Adrenal gland (tissue), 12 donors: Measurements from ENCODE around the gene KRTAP2-2. TPM values are rescaled to one million over a fixed set of nuclear protein-coding genes. Genes with fewer than 3 reads are reported as not detected.

Experiments
- DNase-seq, 7 donors: peaks; one replicate each; pipeline ENCODE4 v3.0.0-alpha.2; 2019 to 2020
- H3K27ac ChIP-seq, 5 donors: fragments of 200-600 bp; sonication (generic) in 4 of 5; 1 replicate in 3 of 5; 2 replicates in 2 of 5; pipeline versions ENCODE4 v1.5.1 to v1.8.0; 2016 to 2020; ENCODE audit warnings: mild to moderate bottlenecking in 1 of 5
- H3K27me3 ChIP-seq: fragments of 200-600 bp; 2 replicates; pipeline ENCODE4 v1.8.0; 2021
- H3K36me3 ChIP-seq, 2 donors: fragments of 200-600 bp; replicated peaks in 1 of 2; 1 replicate in 1 of 2; 2 replicates in 1 of 2; pipeline versions ENCODE4 v1.5.1 to v1.8.0; 2018 to 2022
- H3K4me1 ChIP-seq, 2 donors: fragments of 200-600 bp; replicated peaks in 1 of 2; 1 replicate in 1 of 2; 2 replicates in 1 of 2; pipeline versions ENCODE4 v1.5.1 to v1.8.0; 2018 to 2021
- H3K4me3 ChIP-seq, 4 donors: fragments of 200-600 bp; sonication (generic) in 3 of 4; one replicate each; pipeline ENCODE4 v1.5.1; 2016 to 2018
- H3K9me3 ChIP-seq, 3 donors: fragments of 200-600 bp; sonication (generic) in 1 of 3; replicated peaks in 1 of 3; 1 replicate in 2 of 3; 2 replicates in 1 of 3; pipeline versions ENCODE4 v1.5.1 to v1.8.0; 2016 to 2021
- CTCF ChIP-seq, 6 experiments: fragments of 450-650 bp in 4 of 6; fragments of 200-600 bp in 2 of 6; sonication (generic) in 1 of 6; IDR thresholded peaks; 1 replicate in 5 of 6; 2 replicates in 1 of 6; pipeline versions ENCODE4 v1.5.1 to v1.8.0; 2016 to 2021; ENCODE audit warnings: antibody characterized with exemption in 6 of 6, mild to moderate bottlenecking in 2 of 6, moderate library complexity in 1 of 6
- POLR2A ChIP-seq, 2 donors: fragments of 450-650 bp; IDR thresholded peaks; one replicate each; pipeline ENCODE4 v1.6.1; 2017; ENCODE audit warnings: antibody characterized with exemption in 2 of 2, mild to moderate bottlenecking in 2 of 2, moderate library complexity in 1 of 2
- WGBS, 4 donors: extraction: QIAGEN DNeasy Blood & Tissue Kit in 2 of 4; methylation state at CpG; one replicate each; pipeline versions ENCODE4 v1.1.5 to v1.1.7; 2013 to 2017; 5-methylcytosine and 5-hydroxymethylcytosine counted together
- intact Hi-C, 2 donors: fragments of 100-400 bp; cut with DNase I; formaldehyde crosslinking; loops; one replicate each; pipeline versions ENCODE4 v1.14.1 to v1.15.0; 2022 to 2023
- polyA plus RNA-seq, 3 donors: library from polyadenylated mRNA; stranded (reverse); fragments of 200-250 nt in 2 of 3; fragments of 350-450 nt in 1 of 3; fragmentation: Illumina TruSeq in 1 of 3; extraction: RNeasy Lipid Tissue Mini Kit (QIAGEN cat#74804) in 1 of 3; gene quantifications; one replicate each; pipeline ENCODE4 v1.2.3, GENCODE V29; 2013 to 2014
- total RNA-seq, 9 donors: library from RNA; depleted of rRNA in 4 of 9; stranded (reverse); fragments of >200 nt in 4 of 9; fragments of 120-200 nt in 1 of 9; fragmentation: NEBNext Ultra II Directional in 1 of 9; extraction: Animal tissue kit (Norgen Biotek cat#: 25700) in 1 of 9; gene quantifications; one replicate each; pipeline versions ENCODE4 v1.1.0 to v1.2.4, GENCODE V29; 2013 to 2023
- donor health status: healthy with polysubstance abuse.
- donor health status: Bipolar disorder and iron deficiency.
- donor health status: DM: yes; HTN: yes; CAD: no.
- donor health status: DM: no; HTN: no; CAD: no.
- donor health status: DM: no; HTN: no; CAD: no.
- donor health status: DM: yes; HTN: yes; CAD: no.

The KRTAP2-2 gene
- total and polyA plus RNA-seq, 12 donors: not detected

DNA sequence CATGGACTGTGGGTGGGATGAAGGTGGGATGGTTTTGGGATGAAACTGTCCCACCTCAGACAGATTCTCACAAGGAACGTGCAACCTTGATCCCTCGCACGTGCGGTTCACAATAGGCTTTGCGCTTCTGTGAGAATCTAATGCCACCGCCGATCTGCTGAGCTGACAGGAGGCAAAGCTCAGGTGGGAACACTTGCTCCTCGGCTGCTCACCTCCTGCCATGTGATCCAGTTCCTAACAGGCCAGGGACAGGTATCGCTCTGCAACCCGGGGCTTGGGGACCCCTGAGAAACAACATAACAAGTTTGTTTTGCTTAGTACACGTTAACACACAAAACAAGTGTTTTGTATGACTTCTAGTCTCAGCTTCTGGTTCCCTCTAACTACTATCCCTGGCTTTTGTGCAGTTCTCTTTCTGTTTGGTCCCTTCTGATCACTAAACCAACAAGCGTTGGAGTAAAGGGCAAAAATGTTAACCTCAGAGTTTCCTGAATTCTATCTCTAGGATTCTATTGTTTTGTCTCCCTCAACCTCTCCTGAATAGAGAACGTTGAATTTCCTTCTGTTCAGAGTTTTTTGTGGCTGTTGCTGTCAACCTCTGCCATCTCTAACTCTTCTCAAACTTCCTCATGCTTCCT, 38.3 kb downstream of the KRTAP2-2 start:
- Histone ChIP-seq H3K4me1 (no peaks in the 10 kb centered on the region), H3K36me3 (no peaks in the 10 kb centered on the region), H3K4me3 (no peak overlapping the region), H3K9me3 (no peaks in the 10 kb centered on the region), H3K27ac (no peak overlapping the region), H3K27me3 (no peaks in the 10 kb centered on the region)
- intact Hi-C loops: no loop called here
- 79 to 81% (median 80%) methylated on average over 13 of the region's 13 CpGs for WGBS, 4 donors
- no peak for DNase-seq
- TF ChIP-seq CTCF (IDR thresholded peaks at IDR 0.05): no peak
- no peak for TF ChIP-seq POLR2A (IDR thresholded peaks at IDR 0.05)

- no peak for DNase-seq
- Histone ChIP-seq H3K27ac (no peak overlapping the region), H3K4me3 (no peak overlapping the region), H3K36me3 (no peaks in the 10 kb centered on the region), H3K9me3 (no peaks in the 10 kb centered on the region), H3K27me3 (no peaks in the 10 kb centered on the region), H3K4me1 (no peaks in the 10 kb centered on the region)
- 62 to 73% (median 66%) methylated on average over 7 of the region's 7 CpGs for WGBS, 4 donors
- TF ChIP-seq POLR2A (IDR thresholded peaks at IDR 0.05) (no peak), CTCF (IDR thresholded peaks at IDR 0.05) (no peak)
- intact Hi-C loops: no loop called here
These were observed 39.6 kb downstream of the KRTAP2-2 start for GRCh38 chr17:41015454-41015853.

DNA sequence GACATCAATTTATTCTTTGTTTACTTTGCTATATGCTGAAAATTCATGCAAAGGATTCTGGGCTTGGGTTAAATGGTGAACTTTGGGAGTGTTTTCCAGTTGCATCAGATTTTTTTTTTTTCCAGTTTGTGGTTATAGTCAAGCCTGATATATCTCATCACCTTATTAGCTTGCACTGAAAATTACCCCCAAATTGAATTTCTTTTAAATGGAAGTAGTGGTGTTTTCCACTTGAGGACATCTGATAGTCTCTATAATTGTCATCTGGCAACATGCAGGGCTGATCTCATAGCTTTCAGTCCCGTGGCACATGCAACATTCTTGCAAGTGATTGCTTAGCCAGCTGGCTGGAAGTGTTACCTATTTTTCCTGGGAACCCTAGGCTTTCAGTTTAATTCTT, 41.4 kb downstream of the KRTAP2-2 start:
- H3K9me3 ChIP-seq: no peaks in the 10 kb centered on the region
- TF ChIP-seq CTCF (IDR thresholded peaks at IDR 0.05) (no peak), POLR2A (IDR thresholded peaks at IDR 0.05) (no peak)
- intact Hi-C loops: no loop called here
- H3K27ac ChIP-seq: no peak overlapping the region
- H3K4me1 ChIP-seq: no peaks in the 10 kb centered on the region
- DNase-seq: peak in 1 of 7 donors; percentile 60
- no peak overlapping the region for H3K4me3 ChIP-seq
- no peaks in the 10 kb centered on the region for H3K36me3 ChIP-seq
- WGBS, 4 donors: 54 to 67% (median 56%) methylated on average over 1 of the region's 1 CpG
- H3K27me3 ChIP-seq: no peaks in the 10 kb centered on the region

DNA sequence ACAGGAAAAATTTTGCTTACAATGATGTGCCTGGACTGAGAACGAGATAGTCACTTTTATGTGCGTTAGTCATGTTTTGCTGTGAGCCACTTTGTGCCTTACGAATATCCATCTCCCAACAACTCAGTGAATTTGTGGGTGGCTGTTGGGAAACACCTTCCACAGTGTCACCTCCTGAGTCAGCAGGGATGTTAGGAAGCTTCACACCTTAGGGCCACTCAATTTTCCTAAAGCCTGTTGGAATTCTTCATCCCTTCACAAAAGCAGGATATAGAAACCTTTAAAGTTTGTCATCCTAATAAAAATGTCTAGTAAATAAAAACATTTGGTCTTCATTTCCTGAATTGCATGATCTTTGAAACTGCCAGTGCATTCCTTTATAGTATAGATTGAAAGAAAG, 41.8 kb downstream of the KRTAP2-2 start:
- Histone ChIP-seq H3K9me3 (no peaks in the 10 kb centered on the region), H3K4me3 (no peak overlapping the region), H3K4me1 (no peaks in the 10 kb centered on the region), H3K36me3 (no peaks in the 10 kb centered on the region), H3K27me3 (no peaks in the 10 kb centered on the region), H3K27ac (no peak overlapping the region)
- TF ChIP-seq POLR2A (IDR thresholded peaks at IDR 0.05): no peak
- no peak for TF ChIP-seq CTCF (IDR thresholded peaks at IDR 0.05)
- intact Hi-C loops: no loop called here
- no peak for DNase-seq
- 78 to 89% (median 81%) methylated on average over 3 of the region's 3 CpGs for WGBS, 4 donors
